Thyroid gland (tissue), 4 donors: ENCODE measurements around the gene TSTD2. TPM values are rescaled to one million over a fixed set of nuclear protein-coding genes. Genes with fewer than 3 reads are reported as not detected.

Source experiments
- DNase-seq, 2 donors: peaks; one replicate each; pipeline ENCODE4 v3.0.0-alpha.2; 2019
- H3K27ac ChIP-seq, 3 donors: fragments of 200-600 bp; sonication (generic); 1 replicate in 2 of 3; 2 replicates in 1 of 3; pipeline ENCODE4 v1.5.1; 2016 to 2019; ENCODE audit warnings: mild to moderate bottlenecking in 1 of 3, moderate library complexity in 1 of 3
- H3K27me3 ChIP-seq: fragments of 200-600 bp; sonication (generic); one replicate; pipeline ENCODE4 v1.5.1; 2019
- H3K36me3 ChIP-seq, 2 donors: fragments of 200-600 bp; sonication (generic); one replicate each; pipeline ENCODE4 v1.5.1; 2016 to 2019
- H3K4me1 ChIP-seq, 2 donors: fragments of 200-600 bp; sonication (generic); one replicate each; pipeline ENCODE4 v1.5.1; 2017 to 2019
- H3K4me3 ChIP-seq, 3 donors: fragments of 200-600 bp; sonication (generic); replicated peaks in 1 of 3; 1 replicate in 2 of 3; 2 replicates in 1 of 3; pipeline ENCODE4 v1.5.1; 2016; ENCODE audit warnings: mild to moderate bottlenecking in 1 of 3
- H3K9me3 ChIP-seq: fragments of 200-600 bp; sonication (generic); one replicate; pipeline ENCODE4 v1.5.1; 2017
- CTCF ChIP-seq, 6 experiments: fragments of 200-600 bp in 3 of 6; fragments of 450-650 bp in 3 of 6; sonication (generic) in 3 of 6; IDR thresholded peaks; one replicate each; pipeline ENCODE4 v1.5.1; 2016 to 2019; ENCODE audit warnings: antibody characterized with exemption in 6 of 6, mild to moderate bottlenecking in 2 of 6, inconsistent platforms in 1 of 6, moderate library complexity in 1 of 6
- POLR2A ChIP-seq, 2 donors: fragments of 450-650 bp; IDR thresholded peaks; one replicate each; pipeline ENCODE4 v1.6.1; 2017; ENCODE audit warnings: antibody characterized with exemption in 2 of 2, mild to moderate bottlenecking in 2 of 2, moderate library complexity in 1 of 2
- WGBS, 2 donors: methylation state at CpG; one replicate each; pipeline ENCODE4 v1.1.5; 2017; 5-methylcytosine and 5-hydroxymethylcytosine counted together
- intact Hi-C: fragments of 100-400 bp; cut with DNase I; formaldehyde crosslinking; loops from one replicate; pipeline ENCODE4 v1.15.1; 2023
- total RNA-seq, 4 donors: library from RNA; depleted of rRNA; stranded (reverse); fragments of >200 nt; gene quantifications; one replicate each; pipeline ENCODE4 v1.2.3, GENCODE V29; 2016

TSTD2 gene
- total RNA-seq, 4 donors from 2014 or later: 34.1 to 53.1 (median 34.7) TPM

DNA sequence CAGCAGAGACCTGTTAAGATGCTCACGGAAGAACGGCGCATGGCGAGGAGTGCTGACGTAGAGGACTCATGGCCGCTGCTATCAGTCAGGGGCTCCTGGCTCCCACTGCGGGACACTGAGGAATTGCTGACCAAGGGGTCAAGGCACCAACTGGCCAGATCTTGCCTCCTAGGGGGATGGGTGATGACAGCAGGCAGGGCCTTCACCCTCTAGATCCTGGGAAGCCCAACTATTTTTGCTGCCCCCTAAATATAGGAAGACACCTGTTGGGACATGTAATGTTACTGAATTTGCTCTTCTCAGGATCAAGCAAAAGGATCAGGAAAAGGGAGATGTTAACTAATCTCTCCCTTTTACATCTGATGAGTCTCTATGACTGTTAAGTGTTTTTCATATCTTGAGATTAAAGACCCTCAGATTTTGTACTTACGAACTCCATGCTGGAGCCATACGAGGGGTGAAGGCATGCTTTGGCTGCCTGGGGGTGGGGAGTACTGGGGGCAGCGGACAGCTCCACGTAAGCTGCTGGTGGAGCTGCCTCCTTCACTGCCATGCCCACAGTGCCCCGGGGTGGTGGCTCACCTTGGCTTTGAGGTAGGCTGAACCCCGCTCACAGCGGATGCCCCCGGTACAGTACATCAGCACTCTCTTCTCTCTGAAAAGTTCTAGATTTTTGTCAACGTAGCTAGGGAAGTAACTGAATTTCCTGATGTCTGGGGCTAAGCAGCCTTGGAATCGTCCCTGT is 28.1 kb downstream of the TSTD2 start:
- no peaks in the 10 kb centered on the region for H3K27me3 ChIP-seq
- H3K27ac ChIP-seq: no peak overlapping the region
- no peak overlapping the region for H3K4me3 ChIP-seq
- 91 to 93% methylated on average over 15 to 17 of the region's 17 CpGs for WGBS, 2 donors
- DNase-seq: no peak
- peaks cover 45 to 50% of the 10 kb centered on the region in 2 donors for H3K36me3 ChIP-seq
- intact Hi-C loops: no loop called here
- no peaks in the 10 kb centered on the region for H3K9me3 ChIP-seq
- TF ChIP-seq POLR2A (IDR thresholded peaks at IDR 0.05): no peak
- no peak for TF ChIP-seq CTCF (IDR thresholded peaks at IDR 0.05)
- H3K4me1 ChIP-seq: no peaks in the 10 kb centered on the region

- Histone ChIP-seq H3K4me1 (peaks cover 11 to 15% of the 10 kb centered on the region in 2 donors), H3K9me3 (no peaks in the 10 kb centered on the region), H3K36me3 (peaks cover 53% of the 10 kb centered on the region in 2 donors), H3K27me3 (no peaks in the 10 kb centered on the region), H3K27ac (no peak overlapping the region), H3K4me3 (no peak overlapping the region)
- TF ChIP-seq POLR2A (IDR thresholded peaks at IDR 0.05) (no peak), CTCF (IDR thresholded peaks at IDR 0.05) (no peak)
- DNase-seq: no peak
- intact Hi-C loops: no loop called here
- WGBS, 2 donors: 93 to 94% methylated on average over 10 of the region's 10 CpGs
These were observed 30.7 kb downstream of the TSTD2 start for GRCh38 chr9:97602430-97602829.

GRCh38 chr9:97601228-97601898 is 31.8 kb downstream of the TSTD2 start:
- intact Hi-C loops: no loop called here
- no peak overlapping the region for H3K27ac ChIP-seq
- no peak for DNase-seq
- peaks cover 53% of the 10 kb centered on the region in 2 donors for H3K36me3 ChIP-seq
- no peak overlapping the region for H3K4me3 ChIP-seq
- no peaks in the 10 kb centered on the region for H3K27me3 ChIP-seq
- no peaks in the 10 kb centered on the region for H3K9me3 ChIP-seq
- no peak for TF ChIP-seq CTCF (IDR thresholded peaks at IDR 0.05)
- no peak for TF ChIP-seq POLR2A (IDR thresholded peaks at IDR 0.05)
- H3K4me1 ChIP-seq: peaks cover 15 to 26% of the 10 kb centered on the region in 2 donors
- WGBS, 2 donors: 95 to 96% methylated on average over 7 of the region's 7 CpGs

DNA sequence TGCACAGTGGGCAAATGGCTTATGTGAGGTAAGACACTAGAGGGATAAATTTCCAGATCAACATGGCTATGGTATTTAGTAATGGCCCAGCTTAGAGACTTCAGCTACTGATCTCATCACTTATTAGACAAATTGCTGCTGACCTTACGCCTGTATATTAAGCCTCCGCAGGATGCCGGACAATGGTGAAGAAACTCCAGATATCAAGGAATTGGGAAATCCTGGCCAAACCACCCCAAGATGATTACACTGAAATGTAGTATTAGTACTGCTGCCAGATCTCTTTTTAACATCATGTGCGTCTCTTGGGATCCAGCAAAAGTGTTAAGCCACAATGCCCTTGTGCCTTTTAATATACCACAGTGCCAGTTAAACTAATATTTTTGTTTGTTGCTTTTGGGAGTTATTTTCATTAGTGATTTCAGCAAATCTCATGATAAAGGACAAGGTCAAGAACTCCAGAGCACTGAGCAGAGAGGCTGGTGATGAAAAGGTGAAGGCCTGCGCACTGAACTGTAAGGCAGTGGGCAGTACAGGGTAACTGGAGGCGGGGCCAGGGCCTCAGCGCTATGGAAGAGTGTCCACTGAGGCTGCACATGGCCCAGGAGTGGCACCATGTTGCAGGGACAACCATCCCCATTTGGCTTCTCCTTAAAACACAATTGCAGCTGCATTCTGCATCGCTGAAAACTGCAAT is 32.5 kb downstream of the TSTD2 start:
- WGBS, 2 donors: 95 to 99% methylated on average over 8 of the region's 8 CpGs
- H3K9me3 ChIP-seq: no peaks in the 10 kb centered on the region
- H3K4me1 ChIP-seq: peaks cover 20 to 31% of the 10 kb centered on the region in 2 donors
- intact Hi-C loops: no loop called here
- H3K27ac ChIP-seq: no peak overlapping the region
- no peak for DNase-seq
- H3K36me3 ChIP-seq: peaks cover 50% of the 10 kb centered on the region in 2 donors
- H3K4me3 ChIP-seq: no peak overlapping the region
- H3K27me3 ChIP-seq: no peaks in the 10 kb centered on the region
- TF ChIP-seq CTCF (IDR thresholded peaks at IDR 0.05) (no peak), POLR2A (IDR thresholded peaks at IDR 0.05) (no peak)
